Measurements from ENCODE around the gene USF1. TPM values are rescaled to one million over a fixed set of nuclear protein-coding genes. Genes with fewer than 3 reads are reported as not detected.

Gene USF1
- total RNA-seq, 6 experiments from 2014 or later: 25.5 to 34.3 (median 28.1) TPM

DNA sequence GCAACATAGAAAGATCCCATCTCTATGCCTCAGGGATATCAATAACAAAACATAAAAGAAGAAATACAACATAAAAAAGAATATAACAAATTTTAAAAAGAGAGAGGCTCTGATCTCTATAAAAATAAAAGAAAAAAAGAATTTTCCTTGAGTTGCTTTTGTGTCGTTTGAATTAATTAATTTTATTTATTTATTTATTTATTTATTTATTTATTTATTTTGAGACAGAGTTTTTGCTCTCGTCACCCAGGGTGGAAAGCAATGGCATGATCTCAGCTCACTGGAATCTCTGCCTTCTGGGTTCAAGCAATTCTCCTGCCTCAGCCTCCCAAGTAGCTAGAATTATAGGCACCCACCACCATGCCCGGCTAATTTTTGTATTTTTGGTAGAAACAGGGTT, 33.4 kb downstream of the USF1 start:
- no peaks in the 10 kb centered on the region for H3K9me3 ChIP-seq
- no peak overlapping the region for H3K4me3 ChIP-seq
- no peak for ATAC-seq
- H3K4me1 ChIP-seq: peaks cover 0 to 64% (median 25%) of the 10 kb centered on the region in 4 donors
- DNase-seq: no peak
- H3K27me3 ChIP-seq: no peaks in the 10 kb centered on the region
- no peak for TF ChIP-seq POLR2A (IDR thresholded peaks at IDR 0.05)
- TF ChIP-seq CTCF (IDR thresholded peaks at IDR 0.05): no peak
- H3K36me3 ChIP-seq: no peaks in the 10 kb centered on the region
- 52% methylated on average over 3 of the region's 3 CpGs for WGBS (ENCODE audit: insufficient coverage, low coverage, low lambda C conversion rate, missing lambda C conversion rate)
- intact Hi-C loops (cut with DNase I): no loop called here
- H3K27ac ChIP-seq: peak overlapping the region; percentile 96 to 100 (median 98)

DNA sequence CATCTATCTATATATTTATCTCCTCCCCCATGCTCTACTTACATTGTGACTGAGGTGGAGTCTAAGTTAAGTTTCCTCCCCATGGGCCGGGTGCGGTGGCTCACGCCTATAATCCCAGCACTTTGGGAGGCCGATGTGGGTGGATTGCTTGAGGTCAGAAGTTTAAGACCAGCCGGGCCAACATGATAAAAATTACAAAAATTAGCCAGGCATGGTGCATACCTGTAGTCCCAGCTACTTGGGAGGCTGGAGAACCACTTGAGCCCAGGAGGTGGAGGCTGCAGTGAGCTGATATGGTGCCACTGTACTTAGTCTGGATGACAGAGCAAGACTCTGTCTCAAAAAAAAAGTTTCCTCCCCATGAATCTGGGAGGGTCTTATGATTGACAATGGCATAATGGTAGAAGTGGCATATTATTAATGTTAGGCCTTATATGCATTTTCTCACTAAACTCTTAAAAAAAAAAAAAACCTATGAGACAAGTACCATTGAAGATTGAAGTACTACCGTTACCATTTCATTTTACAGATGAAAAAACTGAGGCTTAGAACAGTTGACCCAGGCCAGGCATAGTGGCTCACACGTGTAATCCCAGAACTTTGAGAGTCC, 36.1 kb downstream of the USF1 start:
- 88% methylated on average over 7 of the region's 7 CpGs for WGBS (ENCODE audit: insufficient coverage, low coverage, low lambda C conversion rate, missing lambda C conversion rate)
- ATAC-seq: no peak
- intact Hi-C loops (cut with DNase I): no loop called here
- Histone ChIP-seq H3K9me3 (no peaks in the 10 kb centered on the region), H3K4me1 (peaks cover 0 to 40% (median 18%) of the 10 kb centered on the region in 4 donors), H3K36me3 (no peaks in the 10 kb centered on the region), H3K27me3 (no peaks in the 10 kb centered on the region), H3K27ac (peak overlapping the region in 1 of 3 donors; percentile 2), H3K4me3 (no peak overlapping the region)
- DNase-seq: no peak
- TF ChIP-seq CTCF (IDR thresholded peaks at IDR 0.05): no peak
- TF ChIP-seq POLR2A (IDR thresholded peaks at IDR 0.05): no peak

DNA sequence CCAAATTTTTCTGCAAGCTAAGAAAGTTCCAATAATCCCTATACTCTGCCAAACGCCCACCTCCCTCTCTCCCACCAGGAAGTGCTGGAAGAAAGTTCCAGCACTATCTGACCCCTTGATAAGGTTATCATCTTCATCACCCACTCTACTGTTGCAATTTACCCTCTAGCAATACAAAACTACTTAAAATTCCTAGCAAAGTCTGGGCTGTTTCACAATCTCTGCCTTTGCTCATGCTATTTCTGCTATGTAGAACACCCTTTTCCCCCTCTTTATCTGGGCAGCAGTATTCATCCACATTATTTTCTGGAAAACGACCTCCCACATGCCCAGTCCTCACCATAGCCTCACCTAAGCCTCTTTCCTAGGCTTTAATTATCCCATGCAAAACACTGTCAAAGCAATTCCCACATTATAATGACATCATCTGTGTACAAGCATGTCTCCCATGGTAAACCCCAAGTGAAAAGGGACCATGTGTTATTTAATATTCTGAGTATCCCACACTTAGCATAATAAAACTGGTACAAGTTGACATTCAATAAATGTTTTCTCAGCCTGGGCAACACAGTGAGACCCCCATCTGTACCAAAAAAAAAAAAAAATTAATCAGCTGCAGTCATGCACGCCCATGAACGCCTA, 36.8 kb downstream of the USF1 start:
- DNase-seq (no peak), ATAC-seq (peak in 1 of 4 donors; percentile 1)
- Histone ChIP-seq H3K27ac (peak overlapping the region in 2 of 3 donors; percentile 2 to 10), H3K9me3 (no peaks in the 10 kb centered on the region), H3K4me3 (no peak overlapping the region), H3K36me3 (no peaks in the 10 kb centered on the region), H3K4me1 (peaks cover 0 to 33% (median 15%) of the 10 kb centered on the region in 4 donors), H3K27me3 (no peaks in the 10 kb centered on the region)
- 53% methylated on average over 4 of the region's 4 CpGs for WGBS (ENCODE audit: insufficient coverage, low coverage, low lambda C conversion rate, missing lambda C conversion rate)
- no peak for TF ChIP-seq POLR2A (IDR thresholded peaks at IDR 0.05)
- no peak for TF ChIP-seq CTCF (IDR thresholded peaks at IDR 0.05)
- intact Hi-C loops (cut with DNase I): no loop called here

GRCh38 chr1:161007369-161007768, 38.4 kb downstream of the USF1 start:
- 92% methylated on average over 2 of the region's 2 CpGs for WGBS (ENCODE audit: insufficient coverage, low coverage, low lambda C conversion rate, missing lambda C conversion rate)
- intact Hi-C loops (cut with DNase I): no loop called here

More at GRCh38 chr1:161007369-161007768, 38.4 kb downstream of the USF1 start:
- no peak for DNase-seq
- Histone ChIP-seq H3K27ac (no peak overlapping the region), H3K27me3 (no peaks in the 10 kb centered on the region), H3K4me3 (no peak overlapping the region), H3K4me1 (peaks cover 0 to 30% (median 9%) of the 10 kb centered on the region in 4 donors), H3K36me3 (no peaks in the 10 kb centered on the region), H3K9me3 (no peaks in the 10 kb centered on the region)
- no peak for TF ChIP-seq POLR2A (IDR thresholded peaks at IDR 0.05)
- no peak for TF ChIP-seq CTCF (IDR thresholded peaks at IDR 0.05)
- ATAC-seq: no peak

Data from right lobe of liver (tissue), 6 donors.